ENCODE results near the gene PLCB4.

The PLCB4 gene

DNA sequence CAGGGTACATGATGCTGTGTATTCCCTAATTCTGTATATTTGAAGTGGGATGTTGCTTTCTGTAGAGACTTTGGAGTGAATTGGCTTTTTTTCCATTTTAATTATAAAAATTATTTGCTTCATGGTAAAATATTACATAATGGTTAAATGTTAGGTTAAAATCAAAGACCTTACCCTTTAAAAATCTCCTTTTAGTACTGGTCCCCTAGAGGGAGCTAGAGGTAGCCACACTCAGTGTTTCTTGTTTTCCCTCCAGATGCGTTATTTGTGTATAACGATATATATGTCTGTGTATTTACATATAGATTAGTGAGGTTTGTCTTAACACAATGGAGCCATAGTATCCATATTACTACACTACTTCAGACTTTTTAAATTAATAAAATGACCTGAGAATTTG is 146.7 kb downstream of the PLCB4 start:
- no peak overlapping the region for H3K4me3 ChIP-seq (ENCODE audit: low read depth, low read length)
- peak; percentile 44 for DNase-seq (ENCODE audit: low read depth)
- TF ChIP-seq, protein P1, sequence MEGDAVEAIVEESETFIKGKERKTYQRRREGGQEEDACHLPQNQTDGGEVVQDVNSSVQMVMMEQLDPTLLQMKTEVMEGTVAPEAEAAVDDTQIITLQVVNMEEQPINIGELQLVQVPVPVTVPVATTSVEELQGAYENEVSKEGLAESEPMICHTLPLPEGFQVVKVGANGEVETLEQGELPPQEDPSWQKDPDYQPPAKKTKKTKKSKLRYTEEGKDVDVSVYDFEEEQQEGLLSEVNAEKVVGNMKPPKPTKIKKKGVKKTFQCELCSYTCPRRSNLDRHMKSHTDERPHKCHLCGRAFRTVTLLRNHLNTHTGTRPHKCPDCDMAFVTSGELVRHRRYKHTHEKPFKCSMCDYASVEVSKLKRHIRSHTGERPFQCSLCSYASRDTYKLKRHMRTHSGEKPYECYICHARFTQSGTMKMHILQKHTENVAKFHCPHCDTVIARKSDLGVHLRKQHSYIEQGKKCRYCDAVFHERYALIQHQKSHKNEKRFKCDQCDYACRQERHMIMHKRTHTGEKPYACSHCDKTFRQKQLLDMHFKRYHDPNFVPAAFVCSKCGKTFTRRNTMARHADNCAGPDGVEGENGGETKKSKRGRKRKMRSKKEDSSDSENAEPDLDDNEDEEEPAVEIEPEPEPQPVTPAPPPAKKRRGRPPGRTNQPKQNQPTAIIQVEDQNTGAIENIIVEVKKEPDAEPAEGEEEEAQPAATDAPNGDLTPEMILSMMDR (conservative IDR thresholded peaks at IDR 0.05; ENCODE audit: low read depth, low read length) = peak; percentile 64

DNA sequence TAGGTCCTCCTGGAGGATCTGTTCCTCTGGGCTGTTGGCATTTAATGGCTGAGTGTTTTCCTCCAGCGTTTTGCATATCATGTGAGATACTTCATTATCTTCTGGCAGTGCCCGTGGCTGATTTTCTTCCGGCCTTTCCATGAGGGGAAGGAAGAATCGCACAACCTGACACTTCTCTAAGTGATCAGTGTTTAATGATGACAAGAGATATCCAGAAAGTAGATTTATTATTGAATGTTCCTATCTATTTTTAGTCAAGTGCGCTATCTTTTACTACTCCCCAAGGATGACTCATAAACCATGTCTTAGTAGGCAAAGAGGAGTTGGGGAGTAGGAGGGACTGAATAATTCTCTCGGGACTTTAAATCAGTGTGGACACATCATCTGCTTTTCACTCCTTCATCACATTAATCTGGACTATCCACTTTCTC is 149.7 kb downstream of the PLCB4 start:
- TF ChIP-seq, protein P1 (conservative IDR thresholded peaks at IDR 0.05; ENCODE audit: low read depth, low read length) = no peak
- DNase-seq (ENCODE audit: low read depth) = peak; percentile 44
- H3K4me3 ChIP-seq (ENCODE audit: low read depth, low read length) = no peak overlapping the region

DNA sequence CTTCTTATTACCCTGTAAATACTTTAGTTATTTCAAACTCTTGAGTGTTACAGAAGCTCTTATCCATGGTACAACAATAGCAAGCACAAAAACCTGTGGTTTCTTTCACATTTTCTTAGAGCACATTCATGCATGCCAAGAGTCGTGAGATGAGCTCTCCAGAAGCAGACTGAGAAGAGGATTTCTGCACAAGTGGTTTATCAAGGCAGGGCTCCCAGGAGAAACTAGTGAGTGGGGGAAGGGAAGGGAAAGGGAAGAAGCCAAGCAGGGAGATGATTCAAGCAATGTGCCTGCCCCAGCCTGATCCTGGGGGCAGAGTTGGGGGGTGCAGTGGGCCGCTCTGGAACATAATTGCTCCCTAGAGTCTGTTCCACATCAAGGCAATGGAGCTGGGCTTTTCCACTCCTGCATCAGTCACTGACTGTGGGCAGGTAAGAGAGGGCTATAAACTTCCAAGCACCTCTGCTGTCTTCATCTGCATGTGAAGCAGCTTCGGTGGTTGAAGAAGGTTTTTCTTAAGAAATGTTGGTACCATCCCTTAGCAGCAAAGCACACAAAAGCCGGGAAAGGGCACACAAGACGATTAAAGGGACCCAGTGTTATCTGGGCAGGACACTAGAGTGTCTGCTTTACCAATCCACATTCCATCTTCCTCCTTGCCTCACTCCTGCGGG is 152.1 kb downstream of the PLCB4 start:
- DNase-seq (ENCODE audit: low read depth) = peak; percentile 74
- no peak overlapping the region for H3K4me3 ChIP-seq (ENCODE audit: low read depth, low read length)
- TF ChIP-seq, protein P1 (conservative IDR thresholded peaks at IDR 0.05; ENCODE audit: low read depth, low read length) = no peak

DNA sequence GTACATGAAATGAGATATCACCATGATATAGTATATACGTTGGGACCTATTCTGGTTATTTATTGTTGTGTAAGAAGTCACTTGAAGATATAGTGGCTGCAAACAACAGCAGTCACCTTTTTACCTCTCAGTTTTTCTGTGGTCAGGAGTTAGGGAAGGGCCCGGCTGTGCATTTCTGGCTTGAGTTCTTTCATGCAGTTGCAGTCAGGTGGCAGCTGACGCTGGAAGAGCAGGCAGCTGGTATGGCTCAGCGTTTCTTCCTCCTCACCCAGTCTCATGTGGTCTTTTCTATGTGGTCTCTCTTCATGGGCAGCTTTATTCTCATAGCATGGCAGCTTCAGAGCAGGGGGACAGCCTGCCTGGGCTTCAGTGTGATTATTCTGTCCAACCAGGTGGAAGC is 154.4 kb downstream of the PLCB4 start:
- DNase-seq (ENCODE audit: low read depth) = no peak
- no peak overlapping the region for H3K4me3 ChIP-seq (ENCODE audit: low read depth, low read length)
- TF ChIP-seq, protein P1 (conservative IDR thresholded peaks at IDR 0.05; ENCODE audit: low read depth, low read length) = no peak

DNA sequence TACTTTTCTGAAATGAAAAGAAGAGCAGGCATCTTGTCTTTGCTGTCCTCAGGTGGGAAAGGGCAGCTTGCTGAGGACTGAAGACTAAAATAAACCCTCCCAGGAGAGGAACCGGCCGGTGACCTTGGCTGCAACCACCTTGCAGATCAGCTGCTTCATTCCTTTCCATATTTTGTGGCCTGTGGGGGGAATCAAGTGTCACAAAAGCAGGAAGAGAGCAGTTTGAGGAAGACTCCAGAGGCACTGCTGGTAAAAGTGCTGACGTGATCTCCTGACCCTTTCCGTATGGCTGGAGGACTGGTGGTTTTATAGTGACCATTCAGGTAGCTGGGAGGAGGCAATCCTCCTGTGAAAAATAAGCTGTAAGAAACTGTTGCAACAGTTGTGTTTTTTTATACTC is 157.0 kb downstream of the PLCB4 start:
- TF ChIP-seq, protein P1 (conservative IDR thresholded peaks at IDR 0.05; ENCODE audit: low read depth, low read length) = no peak
- peak; percentile 70 for DNase-seq (ENCODE audit: low read depth)
- H3K4me3 ChIP-seq (ENCODE audit: low read depth, low read length) = no peak overlapping the region

DNA sequence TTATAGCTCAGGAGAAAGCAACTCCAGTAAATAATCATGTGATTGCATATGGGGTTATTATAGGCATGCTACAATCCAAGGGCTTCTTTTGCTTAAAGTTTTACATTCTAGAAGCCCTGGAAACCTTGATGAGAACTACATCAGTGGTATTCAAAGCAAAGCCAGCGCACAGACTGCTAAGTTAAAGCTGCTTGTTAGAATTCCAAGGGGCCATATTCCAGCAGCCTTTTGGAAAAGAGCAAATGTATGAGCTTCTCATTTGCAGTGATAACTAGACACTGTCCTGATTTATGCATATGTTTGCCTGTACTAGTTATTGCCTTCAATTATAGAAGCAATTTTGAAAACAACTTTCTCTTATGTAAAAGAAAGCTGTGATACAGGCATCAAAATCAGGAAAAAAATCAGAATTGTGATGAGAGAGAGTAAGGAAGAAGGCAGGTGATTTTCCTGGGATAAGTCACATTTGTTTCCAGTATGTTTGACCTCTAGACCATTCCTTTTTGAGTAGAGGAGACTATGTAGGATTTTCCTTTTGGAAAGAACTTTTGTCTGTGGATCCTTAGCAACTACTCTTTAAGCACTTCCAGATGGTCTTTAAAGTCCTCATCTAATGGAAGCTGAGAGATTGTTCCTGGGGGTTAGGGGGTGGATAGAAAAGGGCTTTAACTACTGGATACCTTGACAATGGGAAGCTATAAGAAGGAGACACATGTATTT is 159.2 kb downstream of the PLCB4 start:
- no peak overlapping the region for H3K4me3 ChIP-seq (ENCODE audit: low read depth, low read length)
- TF ChIP-seq, protein P1 (conservative IDR thresholded peaks at IDR 0.05; ENCODE audit: low read depth, low read length) = no peak
- no peak for DNase-seq (ENCODE audit: low read depth)

Data from choroid plexus epithelial cell (primary cell).